NK-92 (cell line): ENCODE data around the gene MYCBP2.

Source experiments
- DNase-seq: peaks from one replicate; lab custom pipeline; 2025; ENCODE audit not compliant: unreplicated experiment; lab: John Stamatoyannopoulos, UW

Gene MYCBP2

DNA sequence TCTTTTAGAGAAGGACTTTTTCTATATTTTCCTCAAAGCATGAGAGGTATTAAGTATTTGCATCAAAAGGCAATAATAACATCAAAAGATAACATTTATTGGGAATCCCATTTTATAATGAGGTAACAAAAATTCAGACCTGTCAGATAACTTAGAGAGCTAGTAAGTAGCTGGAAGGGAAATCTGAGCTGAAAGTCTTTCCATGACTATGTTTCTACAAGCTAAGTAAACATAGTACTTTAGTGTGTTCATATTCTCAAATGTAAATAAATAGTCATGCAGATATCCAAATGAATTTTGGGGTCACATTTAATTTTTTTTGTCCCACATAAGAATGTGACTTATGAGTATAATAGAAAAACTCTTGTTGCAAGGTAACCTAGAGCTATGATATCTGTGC lies 212.6 kb downstream of the MYCBP2 start:
- no peak for DNase-seq

DNA sequence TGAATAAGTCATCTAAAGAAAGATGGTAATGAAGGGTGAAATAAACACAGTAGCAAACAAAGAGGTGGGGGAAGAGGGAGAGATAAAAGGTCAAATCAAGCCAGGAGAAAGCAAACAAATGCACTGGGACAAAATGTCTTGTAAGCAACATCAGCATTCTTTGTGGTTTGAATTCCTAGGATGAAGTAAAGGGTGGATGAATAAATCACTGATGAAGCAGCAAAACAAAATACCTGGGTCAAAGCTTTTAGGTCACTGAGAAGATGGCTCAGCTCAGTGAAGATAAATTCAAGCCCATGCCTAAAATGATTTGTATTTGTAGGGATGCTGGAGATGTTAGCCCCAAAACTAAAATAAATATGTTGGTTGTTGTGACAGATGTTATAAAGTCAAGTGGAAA lies 213.4 kb downstream of the MYCBP2 start:
- DNase-seq: no peak

- no peak for DNase-seq
Measured at GRCh38 chr13:77105051-77105450, 221.8 kb downstream of the MYCBP2 start.

- no peak for DNase-seq
Measured at GRCh38 chr13:77099415-77099814, 227.5 kb downstream of the MYCBP2 start.

DNA sequence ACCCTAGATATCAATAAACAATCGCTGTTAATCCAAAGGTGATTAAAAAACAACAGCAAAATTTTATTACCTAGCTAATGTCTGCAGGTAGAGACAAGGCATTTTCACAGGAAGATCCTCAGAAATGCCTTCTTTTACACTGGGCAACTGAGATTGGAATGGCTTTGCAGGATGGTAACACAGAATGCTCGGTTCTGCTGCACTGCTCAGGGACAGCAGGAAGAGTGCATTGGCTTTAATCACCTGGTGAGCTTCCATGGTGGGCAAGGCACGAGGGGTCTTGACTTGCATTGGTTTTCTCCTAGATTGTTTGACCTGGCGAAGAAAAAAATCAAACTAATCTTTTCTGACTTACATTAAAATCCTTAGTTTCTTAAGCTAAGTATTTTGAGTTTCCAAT lies 231.6 kb downstream of the MYCBP2 start:
- no peak for DNase-seq

DNA sequence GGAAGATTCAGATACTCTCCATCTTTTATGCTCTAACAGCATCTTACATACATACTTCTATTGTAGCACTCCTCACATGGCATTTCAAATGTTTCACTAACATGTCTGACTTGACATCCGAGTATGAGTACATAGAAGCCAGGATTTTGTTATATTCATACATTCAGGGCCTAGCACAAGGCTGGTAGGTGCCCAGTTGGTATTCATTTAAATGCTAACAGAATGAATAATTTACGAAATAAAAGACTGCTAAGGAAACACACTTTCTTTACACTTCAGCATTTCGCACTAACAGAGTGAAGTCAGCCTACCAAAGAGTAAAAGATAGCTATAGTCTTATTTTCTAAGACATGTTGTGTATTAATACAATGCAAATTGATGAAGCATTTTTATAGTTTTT lies 232.1 kb downstream of the MYCBP2 start:
- DNase-seq: no peak

DNA sequence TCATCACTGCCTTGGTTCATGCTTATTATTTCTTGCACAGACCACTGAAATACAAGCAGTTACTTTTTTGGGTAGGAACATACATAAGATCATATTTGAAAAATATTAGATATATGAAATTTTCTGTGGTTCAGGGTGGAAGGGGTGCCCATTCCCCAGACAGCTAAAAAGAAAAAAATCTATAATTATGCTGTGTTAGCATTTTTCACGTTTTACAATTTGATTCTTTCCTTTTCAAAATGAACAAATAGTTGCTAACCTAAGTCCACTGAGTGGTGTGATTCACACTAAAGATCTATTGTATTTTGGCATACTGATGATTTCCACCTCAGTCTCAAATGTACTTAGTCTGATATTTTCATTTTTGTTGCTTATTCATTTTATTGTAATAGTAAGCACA lies 233.2 kb downstream of the MYCBP2 start:
- DNase-seq: no peak

DNA sequence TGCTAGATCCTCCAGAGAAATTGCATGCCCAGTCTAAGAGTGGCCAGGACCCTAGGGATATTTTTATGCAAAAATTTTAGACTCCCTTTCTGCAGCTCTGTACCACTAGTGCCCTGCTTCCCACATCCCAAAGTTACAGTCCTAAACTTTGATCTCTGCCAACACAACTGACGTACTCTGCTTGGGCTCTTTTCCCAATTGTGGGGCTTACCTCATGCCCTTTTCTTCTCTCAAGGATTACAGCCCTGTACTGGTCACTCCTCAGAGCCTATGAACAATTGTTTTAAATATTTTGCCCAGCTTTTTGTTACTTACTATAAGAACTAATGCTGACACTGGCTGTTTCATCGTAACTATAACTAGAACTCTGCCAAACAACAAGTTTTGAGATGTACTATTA lies 242.1 kb downstream of the MYCBP2 start:
- no peak for DNase-seq

GRCh38 chr13:77079902-77080413 lies 246.9 kb downstream of the MYCBP2 start:
- DNase-seq: no peak

DNA sequence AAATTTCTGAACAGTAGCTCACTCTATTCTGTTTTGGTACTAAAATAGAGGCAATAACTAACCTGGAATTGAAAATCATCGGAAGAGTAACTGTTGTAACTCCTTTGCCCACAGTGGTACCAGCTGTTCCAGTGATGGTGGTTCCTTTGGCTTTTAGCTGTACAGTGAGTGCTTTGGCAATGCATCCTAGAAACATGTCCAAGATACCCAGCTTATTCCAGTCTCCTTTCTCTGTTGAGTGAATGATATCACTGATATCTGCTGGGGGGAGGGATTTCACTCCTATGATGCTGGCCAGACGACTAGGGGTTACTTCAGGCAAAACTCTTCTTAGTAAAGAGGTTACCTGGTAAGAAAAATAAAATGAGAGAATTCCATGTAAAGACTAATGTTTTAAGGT lies 259.4 kb downstream of the MYCBP2 start:
- DNase-seq: no peak

DNA sequence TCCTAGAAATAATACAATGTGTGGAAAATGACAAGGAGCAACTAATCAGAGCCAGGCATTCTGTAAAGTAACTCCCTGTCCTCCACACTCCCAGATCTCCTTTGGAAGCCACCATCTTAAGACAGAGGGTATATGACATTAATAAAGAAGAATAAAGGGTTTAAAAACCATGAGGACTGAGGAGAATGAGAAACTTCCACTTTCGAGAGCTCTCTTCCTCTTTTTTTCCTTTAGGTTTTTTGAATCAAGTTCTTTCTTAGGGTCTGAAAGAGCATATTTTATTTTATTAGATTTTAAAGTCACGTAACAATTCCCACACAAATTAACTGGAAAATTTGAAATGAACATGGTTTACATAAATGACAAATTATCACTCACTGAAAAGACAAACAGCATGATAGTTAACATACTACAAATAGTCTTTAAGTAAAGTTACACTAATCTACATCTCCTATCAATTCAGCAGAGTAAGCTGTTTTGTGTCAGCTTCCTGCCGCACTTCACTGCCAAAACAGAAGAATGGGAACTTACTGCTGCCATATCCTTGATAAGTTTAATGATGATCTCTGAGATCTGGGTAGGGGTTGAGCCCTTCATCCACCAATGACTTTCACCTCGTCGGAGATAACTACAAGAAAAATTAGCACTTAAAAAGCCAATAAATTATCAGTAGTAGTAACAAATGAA lies 261.3 kb downstream of the MYCBP2 start:
- DNase-seq: no peak

GRCh38 chr13:77062097-77062496 lies 264.8 kb downstream of the MYCBP2 start:
- no peak for DNase-seq

- no peak for DNase-seq
Measured at GRCh38 chr13:77061362-77061761, 265.5 kb downstream of the MYCBP2 start.

DNA sequence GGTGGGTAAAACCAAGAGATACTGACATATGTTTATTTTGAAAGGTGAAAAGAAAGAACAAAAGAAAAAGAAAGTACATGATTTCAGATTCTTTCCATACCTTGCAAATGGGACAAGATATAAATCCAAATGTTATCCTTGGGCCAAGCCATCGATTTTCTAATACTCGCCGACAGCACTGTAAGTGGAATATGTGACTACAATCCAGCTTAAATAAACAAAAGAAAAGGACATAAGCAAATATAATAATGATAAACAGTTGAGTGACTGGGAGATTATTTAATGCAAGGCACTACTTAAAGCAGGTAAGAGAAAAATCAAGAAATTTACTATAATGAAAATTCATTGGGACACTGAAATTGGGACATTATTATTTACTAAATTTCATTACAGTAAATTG lies 270.0 kb downstream of the MYCBP2 start:
- DNase-seq: no peak

DNA sequence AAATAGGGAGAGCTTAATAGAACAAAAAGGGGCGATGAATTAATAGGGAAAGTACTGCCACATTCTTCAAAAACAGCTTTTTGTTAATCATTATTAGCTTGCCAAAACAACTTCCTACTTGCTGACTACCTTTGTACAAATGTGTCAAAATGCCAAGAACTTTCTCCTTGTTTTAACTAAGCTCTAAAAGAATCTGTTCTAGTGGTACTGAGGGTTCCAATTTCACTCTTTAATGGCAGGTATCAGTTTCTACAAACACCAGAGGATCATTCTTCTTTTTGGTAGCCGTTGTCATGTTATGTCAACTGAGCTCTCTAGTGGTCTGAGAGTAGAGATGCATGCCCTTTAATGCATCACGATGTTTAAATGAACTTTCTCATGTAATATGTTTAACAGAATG lies 270.5 kb downstream of the MYCBP2 start:
- DNase-seq: no peak

GRCh38 chr13:77055158-77055557 lies 271.7 kb downstream of the MYCBP2 start:
- DNase-seq: no peak

DNA sequence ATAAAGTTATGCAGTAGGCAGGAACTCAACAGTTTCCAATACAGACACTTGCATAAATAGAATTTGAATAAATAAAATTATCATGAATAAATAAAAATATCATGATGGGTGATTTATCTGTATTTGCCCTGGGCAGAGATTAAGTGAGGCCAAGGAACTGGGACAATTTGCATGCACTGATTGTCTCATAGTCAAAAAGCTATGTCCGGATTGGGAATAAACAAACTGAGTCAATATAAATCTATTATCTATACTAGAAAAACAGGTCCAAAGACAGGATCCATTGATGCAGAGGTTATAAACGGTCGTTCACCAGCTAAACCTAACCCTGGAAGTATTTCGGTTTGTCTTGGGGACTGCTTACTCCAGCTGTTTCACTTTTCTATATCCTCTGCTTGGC lies 273.7 kb downstream of the MYCBP2 start:
- DNase-seq: no peak

- no peak for DNase-seq
Measured at GRCh38 chr13:77048681-77049080, 278.2 kb downstream of the MYCBP2 start.

GRCh38 chr13:77047649-77048343 lies 279.1 kb downstream of the MYCBP2 start:
- no peak for DNase-seq

DNA sequence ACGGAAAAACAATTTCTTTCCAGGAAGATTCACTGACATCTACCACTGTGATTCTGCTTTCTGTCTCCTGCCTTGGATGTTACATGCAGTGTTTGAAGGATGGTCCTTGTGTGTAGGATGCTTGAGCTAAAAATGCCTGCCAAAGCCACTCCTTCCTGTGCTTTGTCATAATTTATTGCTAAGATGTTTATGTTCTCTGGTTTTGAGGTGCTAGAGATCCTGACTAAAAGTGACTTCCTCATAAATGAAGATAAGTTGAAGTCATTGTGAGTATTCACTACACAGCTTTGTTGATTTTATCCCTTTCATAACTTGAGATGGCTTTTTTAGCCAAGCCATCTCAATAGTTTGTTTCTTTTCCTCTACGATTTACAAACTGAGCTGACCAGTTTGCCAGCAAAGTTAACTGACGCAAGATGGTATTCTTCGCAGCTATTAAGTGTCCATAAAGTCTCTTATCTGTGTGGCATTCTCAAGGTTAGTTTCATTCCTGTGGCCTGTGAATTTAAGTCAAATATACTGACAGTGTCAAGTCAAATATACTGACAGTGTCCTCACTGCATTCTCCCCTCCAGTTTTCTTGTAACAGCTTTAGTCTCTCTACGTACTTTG lies 284.2 kb downstream of the MYCBP2 start:
- DNase-seq: no peak

DNA sequence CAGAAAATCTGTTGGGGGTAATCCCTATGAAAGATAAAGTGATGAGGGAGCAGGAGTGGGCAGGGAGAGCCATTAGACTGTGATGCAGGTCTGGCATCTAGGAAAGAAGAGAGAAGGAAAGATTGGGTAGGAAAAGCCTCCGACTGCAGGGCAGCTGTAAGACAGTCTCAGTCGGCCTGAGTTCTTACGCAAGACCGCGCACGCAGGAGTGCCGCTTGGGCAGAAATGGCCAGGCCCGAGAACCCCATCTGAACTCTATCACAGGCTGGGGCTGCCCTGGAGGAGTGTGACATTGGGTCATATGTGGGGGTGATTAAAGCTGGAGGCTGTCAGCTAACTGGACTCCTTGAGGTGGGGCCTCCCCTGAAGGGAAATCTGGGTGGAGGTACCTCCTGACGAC lies 286.1 kb downstream of the MYCBP2 start:
- no peak for DNase-seq

DNA sequence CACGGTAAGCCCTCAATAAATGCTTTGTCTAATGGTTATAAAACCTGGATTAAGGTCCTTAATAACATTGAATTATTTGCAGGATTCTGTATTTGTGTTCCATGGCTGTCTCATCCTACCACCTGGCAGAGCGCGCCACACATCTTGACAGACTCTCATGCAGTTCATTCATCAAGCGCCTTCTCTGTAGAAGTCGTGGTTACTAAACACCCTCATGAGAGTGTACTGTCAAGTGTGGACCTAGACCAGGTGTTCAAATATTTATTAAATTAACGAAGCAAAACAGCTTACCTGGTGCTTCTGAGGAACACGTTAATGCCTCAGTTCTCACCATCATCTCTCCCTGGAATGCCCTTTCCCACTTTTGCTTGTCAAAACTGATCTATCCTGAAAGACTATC lies 286.8 kb downstream of the MYCBP2 start:
- DNase-seq: no peak
